ENCODE measurements around the gene PCBP3.
"Not testable (repeated sequence)": the region's sequence is repeated elsewhere in the genome, so short reads cannot be mapped to it uniquely, and the experiment has no call there.

The PCBP3 gene

DNA sequence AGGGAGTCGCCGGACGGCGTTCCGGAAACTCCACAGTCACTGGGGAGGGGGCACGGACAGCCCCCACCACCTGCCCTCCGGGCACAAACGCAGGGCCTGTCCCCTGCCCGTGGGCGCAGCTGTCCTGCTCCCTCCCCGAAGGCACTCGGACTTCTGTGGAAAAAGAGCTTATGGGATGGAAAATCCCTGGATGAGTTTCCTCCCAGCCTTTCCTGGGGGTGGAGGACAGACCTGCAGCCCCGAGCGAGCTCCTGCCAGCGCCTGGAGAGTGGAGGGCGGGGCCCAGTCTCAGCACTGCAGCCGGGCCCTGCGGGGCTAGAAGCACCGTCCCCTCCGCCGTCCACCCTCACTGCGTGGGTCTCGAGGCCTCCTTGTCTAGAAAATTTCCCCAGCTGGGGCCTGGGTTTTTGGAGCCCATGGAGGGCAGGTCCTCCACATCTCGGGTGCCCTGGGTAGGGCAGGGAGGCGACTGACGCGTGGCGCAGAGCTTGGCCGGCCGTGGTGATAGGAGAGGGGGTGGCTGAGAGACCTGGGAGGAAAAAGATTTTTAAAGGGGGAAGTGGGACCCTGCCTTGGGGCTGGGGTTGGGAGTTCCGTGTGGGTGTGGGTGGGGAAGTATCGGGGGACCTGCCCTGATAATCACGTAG, 331.6 kb downstream of the PCBP3 start:
- H3K27ac ChIP-seq = no peak overlapping the region
- TF ChIP-seq, protein P1, sequence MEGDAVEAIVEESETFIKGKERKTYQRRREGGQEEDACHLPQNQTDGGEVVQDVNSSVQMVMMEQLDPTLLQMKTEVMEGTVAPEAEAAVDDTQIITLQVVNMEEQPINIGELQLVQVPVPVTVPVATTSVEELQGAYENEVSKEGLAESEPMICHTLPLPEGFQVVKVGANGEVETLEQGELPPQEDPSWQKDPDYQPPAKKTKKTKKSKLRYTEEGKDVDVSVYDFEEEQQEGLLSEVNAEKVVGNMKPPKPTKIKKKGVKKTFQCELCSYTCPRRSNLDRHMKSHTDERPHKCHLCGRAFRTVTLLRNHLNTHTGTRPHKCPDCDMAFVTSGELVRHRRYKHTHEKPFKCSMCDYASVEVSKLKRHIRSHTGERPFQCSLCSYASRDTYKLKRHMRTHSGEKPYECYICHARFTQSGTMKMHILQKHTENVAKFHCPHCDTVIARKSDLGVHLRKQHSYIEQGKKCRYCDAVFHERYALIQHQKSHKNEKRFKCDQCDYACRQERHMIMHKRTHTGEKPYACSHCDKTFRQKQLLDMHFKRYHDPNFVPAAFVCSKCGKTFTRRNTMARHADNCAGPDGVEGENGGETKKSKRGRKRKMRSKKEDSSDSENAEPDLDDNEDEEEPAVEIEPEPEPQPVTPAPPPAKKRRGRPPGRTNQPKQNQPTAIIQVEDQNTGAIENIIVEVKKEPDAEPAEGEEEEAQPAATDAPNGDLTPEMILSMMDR (conservative IDR thresholded peaks at IDR 0.05) = no peak
- no peak for TF ChIP-seq ZFX (IDR thresholded peaks at IDR 0.05)

DNA sequence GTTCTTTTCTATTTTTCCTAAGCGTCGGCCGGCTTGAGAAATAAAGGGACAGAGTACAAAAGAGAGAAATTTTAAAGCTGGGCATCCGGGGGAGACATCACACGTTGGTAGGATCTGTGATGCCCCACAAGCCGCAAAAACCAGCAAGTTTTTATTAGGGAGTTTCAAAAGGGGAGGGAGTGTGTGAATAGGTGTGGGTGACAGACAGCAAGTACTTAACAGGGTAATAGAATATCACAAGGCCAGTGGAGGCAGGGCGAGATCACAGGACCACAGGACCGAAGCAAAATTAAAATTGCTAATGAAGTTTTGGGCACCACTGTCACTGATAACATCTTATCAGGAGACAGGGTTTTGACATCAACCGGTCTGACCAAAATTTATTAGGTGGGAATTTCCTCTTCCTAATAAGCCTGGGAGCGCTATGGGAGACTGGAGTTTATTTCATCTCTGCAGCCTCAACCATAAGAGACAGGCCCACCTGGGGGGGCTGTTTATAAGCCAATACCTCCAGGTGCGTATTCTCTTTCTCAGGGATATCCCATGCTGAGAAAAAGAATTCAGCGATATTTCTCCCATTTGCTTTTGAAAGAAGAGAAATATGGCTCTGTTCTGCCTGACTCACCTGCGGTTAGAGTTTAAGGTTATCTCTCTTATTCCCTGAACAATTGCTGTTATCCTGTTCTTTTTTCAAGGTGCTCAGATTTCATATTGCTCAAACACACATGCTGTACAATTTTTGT, 332.3 kb downstream of the PCBP3 start:
- H3K27ac ChIP-seq = not testable (repeated sequence)

DNA sequence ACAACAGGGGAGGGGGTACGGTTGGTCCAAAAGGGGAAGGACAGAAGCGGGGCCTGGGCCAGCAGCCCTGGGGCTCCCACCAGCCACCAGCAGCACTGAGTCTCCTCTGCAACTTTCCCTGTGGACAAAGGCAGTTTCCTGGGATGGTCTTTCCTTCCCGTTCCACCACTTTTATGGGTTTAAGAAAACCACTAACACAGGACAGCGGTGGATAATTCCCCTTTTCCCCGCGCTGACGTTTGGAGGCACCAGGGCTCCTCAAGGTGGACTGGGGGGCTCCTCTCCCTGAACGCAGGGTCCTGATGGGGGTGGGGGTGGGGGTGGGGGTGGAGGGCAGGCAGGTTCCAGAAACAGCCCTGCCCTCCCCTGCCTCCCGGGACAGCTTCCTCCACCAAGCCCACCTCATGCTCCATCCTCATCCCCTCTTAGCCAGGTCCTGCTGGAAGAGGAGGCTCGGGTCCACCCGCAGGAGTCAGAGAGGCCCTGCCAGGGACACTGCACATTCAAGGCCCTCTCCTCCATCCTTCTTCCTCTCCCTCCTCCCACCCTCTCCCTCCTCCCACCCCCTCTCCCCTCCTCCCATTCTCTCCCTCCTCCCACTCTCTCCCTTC, 333.3 kb downstream of the PCBP3 start:
- H3K27ac ChIP-seq = no peak overlapping the region
- no peak for TF ChIP-seq ZFX (IDR thresholded peaks at IDR 0.05)
- TF ChIP-seq, protein P1 (conservative IDR thresholded peaks at IDR 0.05) = no peak

DNA sequence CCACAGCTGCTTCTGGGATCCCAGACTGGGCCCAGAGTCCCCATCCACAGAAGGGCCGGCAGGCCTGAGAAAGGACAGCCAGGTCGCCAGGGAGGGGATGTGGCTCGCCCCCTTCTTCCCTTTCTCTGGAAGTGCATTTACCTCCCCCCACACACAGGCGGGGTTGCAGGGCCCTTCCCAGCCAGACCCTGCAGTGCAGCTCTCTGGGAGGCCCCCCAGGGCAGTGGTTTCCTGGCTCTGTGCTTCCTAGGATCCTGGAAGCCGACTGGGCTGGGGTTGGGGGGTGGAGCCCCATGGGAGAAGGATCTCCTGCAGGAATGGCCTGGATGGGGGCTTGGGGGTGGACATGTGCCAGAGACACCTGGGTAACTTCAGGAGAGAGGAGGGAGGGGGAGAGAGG, 333.9 kb downstream of the PCBP3 start:
- TF ChIP-seq, protein P1 (conservative IDR thresholded peaks at IDR 0.05) = no peak
- no peak for TF ChIP-seq ZFX (IDR thresholded peaks at IDR 0.05)
- no peak overlapping the region for H3K27ac ChIP-seq

DNA sequence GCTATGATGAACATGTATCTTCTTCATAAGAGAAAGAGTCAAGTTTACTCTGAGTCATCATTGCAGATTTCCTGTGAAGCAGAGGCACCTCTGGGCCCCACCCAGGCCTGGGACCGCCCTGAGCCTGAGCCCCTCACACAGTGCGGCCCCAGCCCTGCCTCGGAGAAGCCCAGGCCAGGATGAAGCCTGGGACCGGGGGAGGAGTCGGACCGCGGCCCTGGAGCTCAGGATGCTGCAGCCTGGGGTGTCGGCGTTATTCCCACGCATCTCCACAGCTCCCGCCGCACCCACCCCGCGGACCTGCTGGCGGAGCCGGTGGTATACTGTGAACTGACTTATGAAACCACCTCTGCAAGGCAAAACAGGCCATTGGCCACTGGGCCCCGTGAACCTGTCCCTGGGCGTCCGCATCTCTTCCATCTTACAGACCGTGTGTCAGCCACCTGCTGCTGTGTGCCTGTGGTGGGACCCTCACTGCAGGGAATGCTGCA, 335.7 kb downstream of the PCBP3 start:
- no peak overlapping the region for H3K27ac ChIP-seq
- no peak for TF ChIP-seq ZFX (IDR thresholded peaks at IDR 0.05)
- TF ChIP-seq, protein P1 (conservative IDR thresholded peaks at IDR 0.05) = no peak

DNA sequence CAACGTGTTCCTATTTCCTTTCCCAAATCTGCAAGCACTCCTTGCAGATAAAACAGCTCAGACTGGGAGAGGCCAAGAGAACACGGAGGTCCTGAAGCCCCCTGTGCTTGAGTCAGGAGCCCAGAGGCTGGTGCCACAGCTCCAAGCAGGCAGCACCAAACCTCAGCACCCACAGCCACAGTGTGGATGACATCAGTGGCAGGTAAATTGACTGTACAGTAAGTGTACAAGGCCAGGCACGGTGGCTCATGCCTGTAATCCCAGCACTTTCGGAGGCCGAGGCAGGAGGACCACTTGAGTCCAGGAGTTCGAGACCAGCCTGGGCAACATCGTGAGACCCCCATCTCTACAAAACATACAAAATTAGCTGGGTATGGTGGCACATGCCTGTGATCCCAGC, 336.1 kb downstream of the PCBP3 start:
- no peak for TF ChIP-seq ZFX (IDR thresholded peaks at IDR 0.05)
- TF ChIP-seq, protein P1 (conservative IDR thresholded peaks at IDR 0.05) = no peak
- H3K27ac ChIP-seq = no peak overlapping the region

DNA sequence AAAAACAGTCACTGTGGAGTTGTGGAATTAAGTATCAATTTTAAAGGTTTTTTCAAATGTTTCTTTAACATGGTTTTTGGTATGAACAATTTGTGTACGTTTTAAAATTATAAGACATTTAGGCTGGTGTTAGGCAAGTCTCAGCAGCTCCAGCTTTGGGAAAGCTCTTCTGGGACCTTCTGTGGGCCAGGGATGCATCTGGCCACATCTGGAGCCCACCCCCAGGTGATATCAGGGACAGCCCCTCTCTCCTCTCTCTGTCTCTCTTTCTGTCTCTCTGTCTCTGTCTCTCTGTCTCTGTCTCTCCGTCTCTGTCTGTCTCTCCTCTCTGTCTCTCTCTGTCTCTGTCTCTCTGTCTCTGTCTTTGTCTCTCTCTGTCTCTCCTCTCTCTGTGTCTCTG, 336.7 kb downstream of the PCBP3 start:
- no peak overlapping the region for H3K27ac ChIP-seq
- TF ChIP-seq, protein P1 (conservative IDR thresholded peaks at IDR 0.05) = no peak

Measured in C4-2B (cell line).